HCT116 (cell line): Measurements from ENCODE around the gene PIP4K2A. TPM values are rescaled to one million over a fixed set of nuclear protein-coding genes. Genes with fewer than 3 reads are reported as not detected.

ENCODE experiments used
- ATAC-seq: fragments of 200-7000 bp; cut with Tn5 transposase; 2 replicates; pipeline ENCODE4 v1.9.1; 2020; ENCODE audit warnings: mild to moderate bottlenecking, moderate library complexity
- BruUV-seq: library from RNA; stranded (reverse); fragments of 400-500 nt; replicated peaks from 2 replicates; lab custom pipeline; 2021; lab: Mats Ljungman, UMichigan
- CTCF ChIA-PET: fragments of 300-600 bp; sonication (Branson Sonifier 250); formaldehyde crosslinking; loops from one replicate; lab custom pipeline; 2021; ENCODE audit warnings: antibody characterized with exemption; lab: Charles Lee
- POLR2A ChIA-PET: fragments of 300-600, 350-600 bp; sonication (Branson Sonifier 250); formaldehyde crosslinking; loops from one replicate; lab custom pipeline; 2021; ENCODE audit warnings: antibody characterized with exemption; lab: Charles Lee
- RAD21 ChIA-PET, 2 experiments: fragments of 300-600 bp; sonication (Branson Sonifier 250); formaldehyde crosslinking; loops; one replicate each; lab custom pipeline; 2023; ENCODE audit warnings: low total read pairs in 2 of 2; ENCODE audit not compliant: uncharacterized antibody in 2 of 2, unreplicated experiment in 2 of 2, low non-redundant PET in 1 of 2; lab: Charles Lee
- DNase-seq: peaks from one replicate; pipeline ENCODE4 v3.0.0-alpha.2; 2010; ENCODE audit warnings: low read depth, low spot score
- H2AFZ ChIP-seq: fragments of 200-600 bp; shearing (Covaris generic), sonication (generic); 2 replicates; pipeline ENCODE4 v1.6.1; 2017; ENCODE audit warnings: low read depth, mixed run types, mixed read lengths, antibody characterized with exemption, low read length; ENCODE audit not compliant: poor library complexity, severe bottlenecking
- H3K27ac ChIP-seq: 2 replicates; pipeline ENCODE4 v1.5.1; 2012; ENCODE audit warnings: low read depth, low read length
- H3K27me3 ChIP-seq: fragments of 200-600 bp; sonication (generic); 2 replicates; pipeline ENCODE4 v1.6.1; 2016; ENCODE audit warnings: mixed run types, low read length, mixed read lengths; ENCODE audit not compliant: insufficient read depth
- H3K36me3 ChIP-seq, 2 experiments: fragments of 200-500 bp in 1 of 2; fragments of 200-600 bp in 1 of 2; sonication (Bioruptor generic) in 1 of 2; sonication (generic) in 1 of 2; 2 replicates each; pipeline versions ENCODE4 v1.5.1 to v1.6.1; 2014 to 2016; ENCODE audit warnings: low read length in 2 of 2, inconsistent platforms in 1 of 2, mixed read lengths in 1 of 2, mixed run types in 1 of 2; ENCODE audit not compliant: insufficient read depth in 2 of 2, control insufficient read depth in 1 of 2
- H3K4me1 ChIP-seq, 2 experiments: fragments of 200-600 bp in 1 of 2; sonication (generic) in 1 of 2; 2 replicates each; pipeline versions ENCODE4 v1.5.1 to v1.6.1; 2012 to 2017; ENCODE audit warnings: low read length in 2 of 2, inconsistent platforms in 1 of 2, mild to moderate bottlenecking in 1 of 2, mixed read lengths in 1 of 2, mixed run types in 1 of 2, moderate library complexity in 1 of 2; ENCODE audit not compliant: insufficient read depth in 2 of 2, control insufficient read depth in 1 of 2
- H3K4me2 ChIP-seq: fragments of 200-600 bp; sonication (generic); 2 replicates; pipeline ENCODE4 v1.6.1; 2017; ENCODE audit warnings: mixed run types, low read length, mixed read lengths
- H3K4me3 ChIP-seq, 2 experiments: fragments of 200-600 bp in 1 of 2; sonication (generic) in 1 of 2; replicated peaks in 1 of 2; 2 replicates each; pipeline ENCODE4 v1.5.1; 2011 to 2016; ENCODE audit warnings: low read length in 2 of 2, control low read depth in 1 of 2, low read depth in 1 of 2, mild to moderate bottlenecking in 1 of 2, mixed read lengths in 1 of 2, mixed run types in 1 of 2
- H3K79me2 ChIP-seq: fragments of 200-600 bp; sonication (generic); 2 replicates; pipeline ENCODE4 v1.6.1; 2017; ENCODE audit warnings: mild to moderate bottlenecking, mixed run types, low read length, moderate library complexity, mixed read lengths; ENCODE audit not compliant: insufficient read depth
- H3K9ac ChIP-seq: fragments of 200-600 bp; sonication (generic); 2 replicates; pipeline ENCODE4 v1.6.1; 2016; ENCODE audit warnings: low read length, mixed read lengths
- H3K9me2 ChIP-seq: fragments of 200-600 bp; sonication (generic), shearing (Covaris generic); 2 replicates; pipeline ENCODE4 v1.6.1; 2017; ENCODE audit warnings: mixed run types, mild to moderate bottlenecking, moderate library complexity; ENCODE audit not compliant: insufficient read depth
- H3K9me3 ChIP-seq, 2 experiments: fragments of 200-500 bp in 1 of 2; fragments of 200-600 bp in 1 of 2; sonication (Bioruptor generic) in 1 of 2; sonication (generic) in 1 of 2; 2 replicates each; pipeline ENCODE4 v1.6.1; 2014 to 2017; ENCODE audit warnings: low read length in 2 of 2, mixed read lengths in 2 of 2, inconsistent platforms in 1 of 2, low read depth in 1 of 2, mild to moderate bottlenecking in 1 of 2, mixed run types in 1 of 2, moderate library complexity in 1 of 2; ENCODE audit not compliant: control insufficient read depth in 1 of 2, insufficient read depth in 1 of 2
- H4K20me1 ChIP-seq: fragments of 200-600 bp; sonication (generic), shearing (Covaris generic); 2 replicates; pipeline ENCODE4 v1.6.1; 2017; ENCODE audit warnings: mixed run types, mild to moderate bottlenecking, moderate library complexity; ENCODE audit not compliant: insufficient read depth
- CEBPB ChIP-seq: IDR thresholded peaks from 2 replicates; pipeline ENCODE4 v1.6.1; 2012; ENCODE audit warnings: low read depth
- EGR1 ChIP-seq: IDR thresholded peaks from 2 replicates; pipeline ENCODE4 v1.6.1; 2012; ENCODE audit warnings: low read depth
- ELF1 ChIP-seq: IDR thresholded peaks from 2 replicates; pipeline ENCODE4 v1.6.1; 2012; ENCODE audit warnings: low read depth, borderline replicate concordance
- EZH2 ChIP-seq: fragments of 200-600 bp; sonication (generic); IDR thresholded peaks from 2 replicates; pipeline ENCODE4 v1.6.1; 2017; ENCODE audit warnings: antibody characterized with exemption, mixed run types
- EZH2phosphoT487 ChIP-seq: fragments of 200-600 bp; IDR thresholded peaks from 2 replicates; pipeline ENCODE4 v1.6.1; 2018; ENCODE audit warnings: antibody characterized with exemption, borderline replicate concordance
- JUND ChIP-seq: IDR thresholded peaks from 2 replicates; pipeline ENCODE4 v1.6.1; 2012
- POLR2A ChIP-seq: IDR thresholded peaks from 2 replicates; pipeline ENCODE4 v1.7.0; 2011; ENCODE audit warnings: borderline replicate concordance; ENCODE audit not compliant: insufficient read depth, insufficient read length; ENCODE audit errors: extremely low read depth
- YY1 ChIP-seq: IDR thresholded peaks from 2 replicates; pipeline ENCODE4 v1.6.1; 2011; ENCODE audit warnings: low read length, low read depth, moderate library complexity, mild to moderate bottlenecking; ENCODE audit not compliant: insufficient replicate concordance; ENCODE audit errors: extremely low read depth
- intact Hi-C: fragments of 100-400 bp; cut with micrococcal nuclease; formaldehyde crosslinking; loops from 2 replicates; pipeline ENCODE4 v1.10.0; 2022
- total RNA-seq: library from RNA; stranded (reverse); gene quantifications from one replicate; pipeline ENCODE4 v1.2.1, GENCODE V29; 2021; ENCODE audit not compliant: unreplicated experiment
- TF ChIP-seq, protein P1 (sequence below), 3 experiments: fragments of 200-600 bp in 1 of 3; sonication (generic) in 1 of 3; IDR thresholded peaks in 2 of 3; conservative IDR thresholded peaks in 1 of 3; 2 replicates each; pipeline ENCODE4 v1.5.1; 2012 to 2017; ENCODE audit warnings: low read depth in 2 of 3, low read length in 2 of 3, antibody characterized with exemption in 1 of 3, borderline replicate concordance in 1 of 3, control low read depth in 1 of 3, mild to moderate bottlenecking in 1 of 3, mixed read lengths in 1 of 3, mixed run types in 1 of 3, moderate library complexity in 1 of 3; ENCODE audit not compliant: insufficient read depth in 1 of 3
- TF ChIP-seq, protein P2 (sequence below): IDR thresholded peaks from 2 replicates; pipeline ENCODE4 v1.6.1; 2011; ENCODE audit warnings: mild to moderate bottlenecking, low read length, moderate library complexity; ENCODE audit not compliant: insufficient replicate concordance; ENCODE audit errors: extremely low read depth
- TF ChIP-seq, protein P3 (sequence below): IDR thresholded peaks from 2 replicates; pipeline ENCODE4 v1.6.1; 2012
- TF ChIP-seq, protein P4 (sequence below): IDR thresholded peaks from 2 replicates; pipeline ENCODE4 v1.6.1; 2012; ENCODE audit warnings: low read depth

PIP4K2A gene
- total RNA-seq, 1 experiment from 2014 or later: 41.9 TPM

DNA sequence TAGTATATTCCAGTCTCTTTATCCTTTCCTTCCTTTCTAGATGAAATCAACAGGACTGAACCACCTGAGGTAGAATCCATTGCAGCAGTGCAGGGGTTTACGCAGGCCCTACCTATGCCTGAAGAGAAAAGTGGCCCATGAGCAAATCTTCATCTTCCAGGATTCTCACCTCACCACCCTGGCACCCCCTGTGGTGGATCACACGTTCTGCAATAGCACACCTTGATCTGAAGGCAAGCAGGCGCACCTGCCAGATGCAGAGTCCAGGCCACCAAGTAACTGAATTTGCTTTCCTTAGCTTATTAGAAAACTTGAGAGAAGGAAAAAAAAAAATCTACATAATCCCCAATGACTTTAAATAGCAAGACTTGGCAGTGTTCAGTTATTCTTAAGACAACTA lies 121.4 kb downstream of the PIP4K2A start:
- Histone ChIP-seq H4K20me1 (no peaks in the 10 kb centered on the region), H3K4me3 (no peak overlapping the region), H3K9ac (no peak overlapping the region), H3K4me2 (no peak overlapping the region), H3K27me3 (no peaks in the 10 kb centered on the region), H3K9me3 (no peaks in the 10 kb centered on the region), H3K4me1 (peaks cover 0 to 4% of the 10 kb centered on the region in 2 experiments; a peak in 1 of 4 replicates), H3K27ac (no peak overlapping the region), H3K79me2 (peaks cover 34% of the 10 kb centered on the region), H3K9me2 (no peaks in the 10 kb centered on the region), H2AFZ (no peak overlapping the region), H3K36me3 (peaks cover 0 to 12% of the 10 kb centered on the region in 2 experiments; a peak in 1 of 4 replicates)
- RAD21 ChIA-PET: no interaction called here
- ATAC-seq (no peak), DNase-seq (no peak)
- BruUV-seq: no TSS peak
- CTCF ChIA-PET: no interaction called here
- TF ChIP-seq, protein P1, sequence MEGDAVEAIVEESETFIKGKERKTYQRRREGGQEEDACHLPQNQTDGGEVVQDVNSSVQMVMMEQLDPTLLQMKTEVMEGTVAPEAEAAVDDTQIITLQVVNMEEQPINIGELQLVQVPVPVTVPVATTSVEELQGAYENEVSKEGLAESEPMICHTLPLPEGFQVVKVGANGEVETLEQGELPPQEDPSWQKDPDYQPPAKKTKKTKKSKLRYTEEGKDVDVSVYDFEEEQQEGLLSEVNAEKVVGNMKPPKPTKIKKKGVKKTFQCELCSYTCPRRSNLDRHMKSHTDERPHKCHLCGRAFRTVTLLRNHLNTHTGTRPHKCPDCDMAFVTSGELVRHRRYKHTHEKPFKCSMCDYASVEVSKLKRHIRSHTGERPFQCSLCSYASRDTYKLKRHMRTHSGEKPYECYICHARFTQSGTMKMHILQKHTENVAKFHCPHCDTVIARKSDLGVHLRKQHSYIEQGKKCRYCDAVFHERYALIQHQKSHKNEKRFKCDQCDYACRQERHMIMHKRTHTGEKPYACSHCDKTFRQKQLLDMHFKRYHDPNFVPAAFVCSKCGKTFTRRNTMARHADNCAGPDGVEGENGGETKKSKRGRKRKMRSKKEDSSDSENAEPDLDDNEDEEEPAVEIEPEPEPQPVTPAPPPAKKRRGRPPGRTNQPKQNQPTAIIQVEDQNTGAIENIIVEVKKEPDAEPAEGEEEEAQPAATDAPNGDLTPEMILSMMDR (IDR thresholded peaks at IDR 0.05 in 2 of 3, conservative IDR thresholded peaks at IDR 0.05 in 1 of 3; ENCODE audit: borderline replicate concordance in 1 of 3, insufficient read depth in 1 of 3, low read depth in 2 of 3, low read length in 2 of 3): no peak
- TF ChIP-seq, protein P2, sequence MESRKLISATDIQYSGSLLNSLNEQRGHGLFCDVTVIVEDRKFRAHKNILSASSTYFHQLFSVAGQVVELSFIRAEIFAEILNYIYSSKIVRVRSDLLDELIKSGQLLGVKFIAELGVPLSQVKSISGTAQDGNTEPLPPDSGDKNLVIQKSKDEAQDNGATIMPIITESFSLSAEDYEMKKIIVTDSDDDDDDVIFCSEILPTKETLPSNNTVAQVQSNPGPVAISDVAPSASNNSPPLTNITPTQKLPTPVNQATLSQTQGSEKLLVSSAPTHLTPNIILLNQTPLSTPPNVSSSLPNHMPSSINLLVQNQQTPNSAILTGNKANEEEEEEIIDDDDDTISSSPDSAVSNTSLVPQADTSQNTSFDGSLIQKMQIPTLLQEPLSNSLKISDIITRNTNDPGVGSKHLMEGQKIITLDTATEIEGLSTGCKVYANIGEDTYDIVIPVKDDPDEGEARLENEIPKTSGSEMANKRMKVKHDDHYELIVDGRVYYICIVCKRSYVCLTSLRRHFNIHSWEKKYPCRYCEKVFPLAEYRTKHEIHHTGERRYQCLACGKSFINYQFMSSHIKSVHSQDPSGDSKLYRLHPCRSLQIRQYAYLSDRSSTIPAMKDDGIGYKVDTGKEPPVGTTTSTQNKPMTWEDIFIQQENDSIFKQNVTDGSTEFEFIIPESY: no peak
- TF ChIP-seq YY1 (no peak), ELF1 (no peak), EZH2 (no peak), POLR2A (no peak), JUND (no peak), EZH2phosphoT487 (no peak), EGR1 (no peak), CEBPB (no peak)
- TF ChIP-seq, protein P3, sequence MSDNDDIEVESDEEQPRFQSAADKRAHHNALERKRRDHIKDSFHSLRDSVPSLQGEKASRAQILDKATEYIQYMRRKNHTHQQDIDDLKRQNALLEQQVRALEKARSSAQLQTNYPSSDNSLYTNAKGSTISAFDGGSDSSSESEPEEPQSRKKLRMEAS: no peak
- TF ChIP-seq, protein P4, sequence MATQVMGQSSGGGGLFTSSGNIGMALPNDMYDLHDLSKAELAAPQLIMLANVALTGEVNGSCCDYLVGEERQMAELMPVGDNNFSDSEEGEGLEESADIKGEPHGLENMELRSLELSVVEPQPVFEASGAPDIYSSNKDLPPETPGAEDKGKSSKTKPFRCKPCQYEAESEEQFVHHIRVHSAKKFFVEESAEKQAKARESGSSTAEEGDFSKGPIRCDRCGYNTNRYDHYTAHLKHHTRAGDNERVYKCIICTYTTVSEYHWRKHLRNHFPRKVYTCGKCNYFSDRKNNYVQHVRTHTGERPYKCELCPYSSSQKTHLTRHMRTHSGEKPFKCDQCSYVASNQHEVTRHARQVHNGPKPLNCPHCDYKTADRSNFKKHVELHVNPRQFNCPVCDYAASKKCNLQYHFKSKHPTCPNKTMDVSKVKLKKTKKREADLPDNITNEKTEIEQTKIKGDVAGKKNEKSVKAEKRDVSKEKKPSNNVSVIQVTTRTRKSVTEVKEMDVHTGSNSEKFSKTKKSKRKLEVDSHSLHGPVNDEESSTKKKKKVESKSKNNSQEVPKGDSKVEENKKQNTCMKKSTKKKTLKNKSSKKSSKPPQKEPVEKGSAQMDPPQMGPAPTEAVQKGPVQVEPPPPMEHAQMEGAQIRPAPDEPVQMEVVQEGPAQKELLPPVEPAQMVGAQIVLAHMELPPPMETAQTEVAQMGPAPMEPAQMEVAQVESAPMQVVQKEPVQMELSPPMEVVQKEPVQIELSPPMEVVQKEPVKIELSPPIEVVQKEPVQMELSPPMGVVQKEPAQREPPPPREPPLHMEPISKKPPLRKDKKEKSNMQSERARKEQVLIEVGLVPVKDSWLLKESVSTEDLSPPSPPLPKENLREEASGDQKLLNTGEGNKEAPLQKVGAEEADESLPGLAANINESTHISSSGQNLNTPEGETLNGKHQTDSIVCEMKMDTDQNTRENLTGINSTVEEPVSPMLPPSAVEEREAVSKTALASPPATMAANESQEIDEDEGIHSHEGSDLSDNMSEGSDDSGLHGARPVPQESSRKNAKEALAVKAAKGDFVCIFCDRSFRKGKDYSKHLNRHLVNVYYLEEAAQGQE: no peak
- POLR2A ChIA-PET: no interaction called here
- intact Hi-C loops: no loop called here
